ENCODE measurements around the gene BRMS1L. TPM values are rescaled to one million over a fixed set of nuclear protein-coding genes. Genes with fewer than 3 reads are reported as not detected.

BRMS1L gene
- total and polyA plus RNA-seq, 2 of the 13 experiments (the other 11 are each of a cell fraction or from before 2014, with no cell fraction given) = 21.1 to 23.8 TPM

DNA sequence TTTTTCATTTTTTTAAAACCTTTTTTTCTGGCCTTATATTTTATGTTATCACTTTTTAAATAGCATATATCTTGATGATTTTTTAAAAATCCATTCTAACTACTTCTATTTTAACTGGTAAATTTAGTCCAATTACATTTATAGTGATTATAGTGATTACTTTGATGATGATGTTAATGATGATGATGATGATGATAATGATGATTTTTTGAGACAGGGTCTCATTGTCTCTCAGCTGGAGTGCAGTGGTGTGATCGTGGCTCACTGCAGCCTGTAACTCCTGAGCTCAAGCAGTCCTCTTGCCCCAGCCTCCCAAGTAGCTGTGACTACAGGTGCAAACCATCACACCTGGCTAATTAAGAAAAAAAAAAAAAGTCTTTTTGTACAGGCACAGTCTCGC, 27.1 kb downstream of the BRMS1L start:
- no peak for FAIRE-seq
- Histone ChIP-seq H3K36me3 (replicated peaks in 1 of 2; ENCODE audit: control insufficient read depth in 1 of 2, insufficient read depth in 2 of 2, low read length in 2 of 2) (peaks cover 18 to 32% of the 10 kb centered on the region in 2 experiments), H3K4me3 (replicated peaks in 1 of 3; ENCODE audit: insufficient read depth in 1 of 3, low read depth in 2 of 3, low read length in 3 of 3) (no peak overlapping the region), H4K20me1 (ENCODE audit: insufficient read depth, low read length) (no peaks in the 10 kb centered on the region), H3K27me3 (ENCODE audit: control insufficient read depth in 1 of 2, insufficient read depth in 2 of 2, low read length in 2 of 2) (no peaks in the 10 kb centered on the region), H2AFZ (ENCODE audit: low read length) (no peak overlapping the region), H3K27ac (ENCODE audit: extremely low read length, insufficient read depth, low read length) (no peak overlapping the region), H3K4me1 (ENCODE audit: insufficient read depth, low read length) (peaks cover 7% of the 10 kb centered on the region; the same call in 1 of the 2 replicates), H3K9me3 (ENCODE audit: low read length) (peaks cover 7% of the 10 kb centered on the region; the same call in 1 of the 2 replicates), H3K9ac (ENCODE audit: insufficient read depth, low read depth, low read length) (no peak overlapping the region), H3K4me2 (ENCODE audit: low read depth, low read length) (no peak overlapping the region), H3K79me2 (ENCODE audit: insufficient read depth, low read length) (peaks cover 3% of the 10 kb centered on the region)
- intact Hi-C loops (cut with micrococcal nuclease; ENCODE audit: unreplicated experiment) (no loop called here), in situ Hi-C loops (cut with HindIII; ENCODE audit: extremely low pct_ligation_motif_present, low pct_unique_long_range_greater_than_20kb) (loop anchor here (25.0 kb wide), 1 partner anchor 1984 kb away; no protein-coding TSS in a partner anchor)
- BruUV-seq (replicated peaks) = no TSS peak
- POLR2A ChIA-PET = no interaction called here
- 97% methylated on average over 2 of the region's 2 CpGs for WGBS (ENCODE audit: low lambda C conversion rate)
- CTCF ChIA-PET (ENCODE audit: low intra/inter-chr PET ratio, low total read pairs) = no interaction called here
- TF ChIP-seq CREB1 (IDR thresholded peaks at IDR 0.05) = peak; percentile 83
- TF ChIP-seq CREB1 (CRISPR knock-in tag; IDR thresholded peaks at IDR 0.05) = no peak
- no peak for TF ChIP-seq ZNF776 (CRISPR knock-in tag; IDR thresholded peaks at IDR 0.05)
- TF ChIP-seq, protein P1, sequence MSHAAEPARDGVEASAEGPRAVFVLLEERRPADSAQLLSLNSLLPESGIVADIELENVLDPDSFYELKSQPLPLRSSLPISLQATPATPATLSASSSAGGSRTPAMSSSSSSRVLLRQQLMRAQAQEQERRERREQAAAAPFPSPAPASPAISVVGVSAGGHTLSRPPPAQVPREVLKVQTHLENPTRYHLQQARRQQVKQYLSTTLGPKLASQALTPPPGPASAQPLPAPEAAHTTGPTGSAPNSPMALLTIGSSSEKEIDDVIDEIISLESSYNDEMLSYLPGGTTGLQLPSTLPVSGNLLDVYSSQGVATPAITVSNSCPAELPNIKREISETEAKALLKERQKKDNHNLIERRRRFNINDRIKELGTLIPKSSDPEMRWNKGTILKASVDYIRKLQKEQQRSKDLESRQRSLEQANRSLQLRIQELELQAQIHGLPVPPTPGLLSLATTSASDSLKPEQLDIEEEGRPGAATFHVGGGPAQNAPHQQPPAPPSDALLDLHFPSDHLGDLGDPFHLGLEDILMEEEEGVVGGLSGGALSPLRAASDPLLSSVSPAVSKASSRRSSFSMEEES (CRISPR knock-in tag; IDR thresholded peaks at IDR 0.05) = no peak
- TF ChIP-seq RFX5 (IDR thresholded peaks at IDR 0.05; ENCODE audit: low read depth, low read length) = no peak
- TF ChIP-seq, protein P2, sequence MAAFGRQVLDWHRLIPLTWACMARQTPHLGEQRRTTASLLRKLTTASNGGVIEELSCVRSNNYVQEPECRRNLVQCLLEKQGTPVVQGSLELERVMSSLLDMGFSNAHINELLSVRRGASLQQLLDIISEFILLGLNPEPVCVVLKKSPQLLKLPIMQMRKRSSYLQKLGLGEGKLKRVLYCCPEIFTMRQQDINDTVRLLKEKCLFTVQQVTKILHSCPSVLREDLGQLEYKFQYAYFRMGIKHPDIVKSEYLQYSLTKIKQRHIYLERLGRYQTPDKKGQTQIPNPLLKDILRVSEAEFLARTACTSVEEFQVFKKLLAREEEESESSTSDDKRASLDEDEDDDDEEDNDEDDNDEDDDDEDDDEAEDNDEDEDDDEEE (CRISPR knock-in tag; IDR thresholded peaks at IDR 0.05) = no peak
- ATAC-seq = no peak
- DNase-seq (ENCODE audit: low spot score) = no peak

Measured in HepG2 (cell line).